Keratinocyte (primary cell): Measurements from ENCODE around the gene B4GALT2. TPM values are rescaled to one million over a fixed set of nuclear protein-coding genes. Genes with fewer than 3 reads are reported as not detected.

Experiments used
- DNase-seq: peaks from one replicate; pipeline ENCODE4 v3.0.0-alpha.2; 2011; ENCODE audit warnings: low read depth, missing footprints, low spot score
- FAIRE-seq: peaks from 2 replicates; lab custom pipeline; 2011; peaks lifted over from hg19 to GRCh38; lab: Jason Lieb, UNC
- H2AFZ ChIP-seq: 2 replicates; pipeline ENCODE4 v1.6.0; 2012; ENCODE audit warnings: low read length, control low read depth, inconsistent platforms; ENCODE audit not compliant: control insufficient read depth
- H3K27ac ChIP-seq: 2 replicates; pipeline ENCODE4 v1.5.1; 2011; ENCODE audit warnings: low read length; ENCODE audit not compliant: control insufficient read depth, insufficient read depth
- H3K27me3 ChIP-seq: 3 replicates; pipeline ENCODE4 v1.6.0; 2011; ENCODE audit warnings: low read length; ENCODE audit not compliant: control insufficient read depth, insufficient read depth; ENCODE audit errors: extremely low read depth
- H3K36me3 ChIP-seq, 2 experiments: 2 replicates in 1 of 2; 3 replicates in 1 of 2; pipeline ENCODE4 v1.5.1; 2011; ENCODE audit warnings: low read length in 2 of 2, mild to moderate bottlenecking in 1 of 2; ENCODE audit not compliant: control insufficient read depth in 2 of 2, insufficient read depth in 2 of 2; ENCODE audit errors: extremely low read depth in 1 of 2
- H3K4me1 ChIP-seq: 3 replicates; pipeline ENCODE4 v1.5.1; 2011; ENCODE audit warnings: low read length; ENCODE audit not compliant: control insufficient read depth, insufficient read depth; ENCODE audit errors: extremely low read depth
- H3K4me2 ChIP-seq: 3 replicates; pipeline ENCODE4 v1.6.0; 2011; ENCODE audit warnings: low read depth, low read length; ENCODE audit not compliant: control insufficient read depth, insufficient read depth; ENCODE audit errors: extremely low read depth
- H3K4me3 ChIP-seq, 3 experiments: fragments of 200-600 bp in 1 of 3; sonication (generic) in 1 of 3; 2 replicates in 2 of 3; 3 replicates in 1 of 3; pipeline ENCODE4 v1.5.1; 2011 to 2016; ENCODE audit warnings: low read length in 3 of 3, mild to moderate bottlenecking in 3 of 3, control low read depth in 2 of 3, inconsistent platforms in 1 of 3, low read depth in 1 of 3, mixed read lengths in 1 of 3, mixed run types in 1 of 3, moderate library complexity in 1 of 3; ENCODE audit not compliant: control insufficient read depth in 2 of 3, insufficient read depth in 2 of 3; ENCODE audit errors: extremely low read depth in 1 of 3
- H3K79me2 ChIP-seq: 2 replicates; pipeline ENCODE4 v1.6.0; 2012; ENCODE audit warnings: low read length; ENCODE audit not compliant: control insufficient read depth, insufficient read depth
- H3K9ac ChIP-seq: 3 replicates; pipeline ENCODE4 v1.6.0; 2011; ENCODE audit warnings: low read length; ENCODE audit not compliant: control insufficient read depth, insufficient read depth; ENCODE audit errors: extremely low read depth
- H3K9me1 ChIP-seq: 3 replicates; pipeline ENCODE4 v1.6.0; 2011; ENCODE audit warnings: low read length; ENCODE audit not compliant: control insufficient read depth, insufficient read depth; ENCODE audit errors: extremely low read depth
- H3K9me3 ChIP-seq: 2 replicates; pipeline ENCODE4 v1.5.1; 2012; ENCODE audit warnings: low read depth, low read length; ENCODE audit not compliant: control insufficient read depth
- H4K20me1 ChIP-seq: 3 replicates; pipeline ENCODE4 v1.6.0; 2011; ENCODE audit warnings: low read length; ENCODE audit not compliant: control insufficient read depth, insufficient read depth; ENCODE audit errors: extremely low read depth
- EZH2 ChIP-seq: IDR thresholded peaks from one replicate; pipeline ENCODE4 v1.6.1; 2012; ENCODE audit warnings: inconsistent platforms, mild to moderate bottlenecking, low read length, moderate library complexity
- dilution Hi-C: fragments of 300-500 bp; cut with MboI; formaldehyde crosslinking; loops from one replicate; pipeline ENCODE4 v1.7.0; 2020; ENCODE audit warnings: low sequenced_read_pairs; ENCODE audit not compliant: extremely low pct_ligation_motif_present
- polyA plus RNA-seq, 5 experiments: library from polyadenylated mRNA; depleted of rRNA in 3 of 5; stranded (reverse) in 3 of 5; stranded (forward) in 1 of 5; unstranded in 1 of 5; fragments of >200 nt; gene quantifications; 1 replicate in 1 of 5; 2 replicates in 3 of 5; 3 replicates in 1 of 5; pipeline versions ENCODE4 v1.2.1 to v1.2.3, GENCODE V29; 2011 to 2012; ENCODE audit warnings: missing spikeins in 2 of 5, low read depth in 1 of 5, low replicate concordance in 1 of 5
- TF ChIP-seq, protein P1 (sequence below), 3 experiments: IDR thresholded peaks in 1 of 3; conservative IDR thresholded peaks in 1 of 3; optimal IDR thresholded peaks in 1 of 3; 2 replicates in 2 of 3; 3 replicates in 1 of 3; pipeline versions ENCODE3 to v1.5.1; 2011; ENCODE audit warnings: low read length in 3 of 3, mild to moderate bottlenecking in 3 of 3, moderate library complexity in 2 of 3, control low read depth in 1 of 3, inconsistent platforms in 1 of 3; ENCODE audit not compliant: insufficient read depth in 2 of 3; ENCODE audit errors: extremely low read depth in 1 of 3

Gene B4GALT2
- polyA plus RNA-seq, 1 donor (not counting 4 experiments of a cell fraction or from before 2014, with no cell fraction given): 39.6 TPM

GRCh38 chr1:44036409-44037139 is 57.6 kb downstream of the B4GALT2 start:
- H3K9me3 ChIP-seq: no peaks in the 10 kb centered on the region
- dilution Hi-C loops: no loop called here
- H3K9ac ChIP-seq: no peak overlapping the region
- H3K4me2 ChIP-seq: no peak overlapping the region
- H3K79me2 ChIP-seq: no peaks in the 10 kb centered on the region
- H3K27me3 ChIP-seq: no peaks in the 10 kb centered on the region
- TF ChIP-seq, protein P1, sequence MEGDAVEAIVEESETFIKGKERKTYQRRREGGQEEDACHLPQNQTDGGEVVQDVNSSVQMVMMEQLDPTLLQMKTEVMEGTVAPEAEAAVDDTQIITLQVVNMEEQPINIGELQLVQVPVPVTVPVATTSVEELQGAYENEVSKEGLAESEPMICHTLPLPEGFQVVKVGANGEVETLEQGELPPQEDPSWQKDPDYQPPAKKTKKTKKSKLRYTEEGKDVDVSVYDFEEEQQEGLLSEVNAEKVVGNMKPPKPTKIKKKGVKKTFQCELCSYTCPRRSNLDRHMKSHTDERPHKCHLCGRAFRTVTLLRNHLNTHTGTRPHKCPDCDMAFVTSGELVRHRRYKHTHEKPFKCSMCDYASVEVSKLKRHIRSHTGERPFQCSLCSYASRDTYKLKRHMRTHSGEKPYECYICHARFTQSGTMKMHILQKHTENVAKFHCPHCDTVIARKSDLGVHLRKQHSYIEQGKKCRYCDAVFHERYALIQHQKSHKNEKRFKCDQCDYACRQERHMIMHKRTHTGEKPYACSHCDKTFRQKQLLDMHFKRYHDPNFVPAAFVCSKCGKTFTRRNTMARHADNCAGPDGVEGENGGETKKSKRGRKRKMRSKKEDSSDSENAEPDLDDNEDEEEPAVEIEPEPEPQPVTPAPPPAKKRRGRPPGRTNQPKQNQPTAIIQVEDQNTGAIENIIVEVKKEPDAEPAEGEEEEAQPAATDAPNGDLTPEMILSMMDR (optimal IDR thresholded peaks at IDR 0.05 in 1 of 3, IDR thresholded peaks at IDR 0.05 in 1 of 3, conservative IDR thresholded peaks at IDR 0.05 in 1 of 3; ENCODE audit: extremely low read depth in 1 of 3, insufficient read depth in 2 of 3, low read length in 3 of 3): peak; percentile 74 to 97 (median 95)
- TF ChIP-seq EZH2: no peak
- H3K36me3 ChIP-seq: no peaks in the 10 kb centered on the region
- H4K20me1 ChIP-seq: no peaks in the 10 kb centered on the region
- H3K4me1 ChIP-seq: peaks cover 29% of the 10 kb centered on the region
- no peak overlapping the region for H3K27ac ChIP-seq
- H3K9me1 ChIP-seq: no peaks in the 10 kb centered on the region
- DNase-seq (peak; percentile 21), FAIRE-seq (peak; percentile 80)
- H2AFZ ChIP-seq: no peak overlapping the region
- no peak overlapping the region for H3K4me3 ChIP-seq

- no peak for TF ChIP-seq EZH2
- TF ChIP-seq, protein P1 (optimal IDR thresholded peaks at IDR 0.05 in 1 of 3, IDR thresholded peaks at IDR 0.05 in 1 of 3, conservative IDR thresholded peaks at IDR 0.05 in 1 of 3; ENCODE audit: extremely low read depth in 1 of 3, insufficient read depth in 2 of 3, low read length in 3 of 3): no peak
- Histone ChIP-seq H3K9me3 (no peaks in the 10 kb centered on the region), H3K36me3 (no peaks in the 10 kb centered on the region), H3K27me3 (no peaks in the 10 kb centered on the region), H3K9ac (no peak overlapping the region), H3K4me2 (no peak overlapping the region), H2AFZ (no peak overlapping the region), H3K27ac (no peak overlapping the region), H3K79me2 (no peaks in the 10 kb centered on the region), H3K4me3 (no peak overlapping the region), H3K9me1 (no peaks in the 10 kb centered on the region), H3K4me1 (peaks cover 23% of the 10 kb centered on the region), H4K20me1 (no peaks in the 10 kb centered on the region)
- DNase-seq (no peak), FAIRE-seq (no peak)
- dilution Hi-C loops: no loop called here
Measured at GRCh38 chr1:44037154-44037553, 58.1 kb downstream of the B4GALT2 start.
